Measurements from ENCODE around the gene WDR91. TPM values are rescaled to one million over a fixed set of nuclear protein-coding genes. Genes with fewer than 3 reads are reported as not detected.

The WDR91 gene
- polyA plus RNA-seq (2011; rRNA removed): 5.3 and 7.4 TPM in 2 replicates
- 7.2 and 9.6 TPM in 2 replicates for polyA plus RNA-seq (2012; cell fraction: cytosol; rRNA removed)
- polyA plus RNA-seq (2012; cell fraction: nucleus; rRNA removed): 25.7 and 29.1 TPM in 2 replicates
- 4.6 to 5.5 TPM (median 5.1 TPM) in 3 replicates for polyA plus RNA-seq (2017; fragmentation: RNase III; extraction: RNeasy Plus Mini Kit Qiagen cat#74134 plus additional on column Dnase treatment)
- polyA minus RNA-seq (2011; rRNA and poly(A)+ RNA removed): 8.5 and 11.2 TPM in 2 replicates

DNA sequence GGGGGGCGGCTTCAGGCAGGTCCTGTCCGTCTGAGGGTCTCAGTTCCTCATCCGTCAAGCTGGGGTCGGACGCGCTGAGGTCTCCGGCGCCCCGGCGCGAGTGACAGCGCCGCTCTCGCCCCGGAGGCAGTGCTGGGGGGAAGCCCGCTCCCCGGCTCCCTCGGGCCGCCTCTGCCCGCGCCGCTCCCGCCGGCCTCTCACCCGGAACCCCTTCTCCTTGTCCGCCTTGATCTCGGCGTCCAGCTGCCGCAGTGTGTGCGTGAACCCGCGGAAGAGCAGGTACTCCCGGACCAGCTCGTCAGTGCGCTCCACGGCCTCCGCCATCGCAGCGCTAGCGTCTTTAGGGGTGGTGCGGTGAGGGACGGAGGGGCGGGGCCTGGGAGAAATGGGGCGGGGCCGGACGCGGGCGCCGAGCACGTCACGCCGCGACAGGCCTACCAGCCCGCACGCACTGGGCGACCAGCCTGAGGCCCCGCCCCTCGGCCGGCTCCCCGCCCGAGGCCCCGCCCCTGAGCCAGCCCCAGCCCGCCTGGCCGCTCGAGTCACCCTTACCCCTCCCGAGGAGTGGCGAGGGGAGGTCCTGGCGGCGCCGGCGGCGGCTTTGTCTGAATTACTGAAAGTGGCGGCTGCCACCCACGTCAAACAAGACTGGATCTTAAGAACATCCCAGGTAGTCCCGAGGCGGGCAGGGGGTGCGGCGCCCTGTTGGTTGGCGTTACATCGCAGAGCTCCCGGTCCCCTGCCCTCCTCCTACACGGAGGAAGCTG, at the start of gene WDR91:
Gene WDR91 (minus strand): TSS at position 348 of the 767 bp plus-strand sequence. CDS start 24 bp downstream, at position 324.
- POLR2A ChIA-PET: interaction anchor here (0.6 to 1.8 kb wide), 8 partner anchors 8 to 300 kb away, joined by 3 to 5 read pairs (median 3); partner anchors contain the start of gene CYREN
- ATAC-seq (peak; percentile 94), FAIRE-seq (no peak), DNase-seq (ENCODE audit: low read depth in 1 of 2, low spot score in 1 of 2) (peak; percentile 90 to 97)
- TF ChIP-seq CBX8 (IDR thresholded peaks at IDR 0.05) (no peak), JUN (IDR thresholded peaks at IDR 0.05) (peak in 1 of 2 experiments; percentile 56; a peak in 1 of 5 replicates), CTCF (IDR thresholded peaks at IDR 0.05) (peak; percentile 16; the same call in 2 of the 3 replicates), POLR2A (IDR thresholded peaks at IDR 0.05; ENCODE audit: low read length) (peak; percentile 78), HOXB5 (CRISPR knock-in tag; IDR thresholded peaks at IDR 0.05) (no peak), KDM5A (IDR thresholded peaks at IDR 0.05) (0 out of 2 replicates have a peak, but pooled peaks have one; percentile 23), FOSB (CRISPR knock-in tag; IDR thresholded peaks at IDR 0.05) (no peak), PHF8 (IDR thresholded peaks at IDR 0.05; ENCODE audit: borderline replicate concordance, low read depth) (peak; percentile 44; the same call in 1 of the 2 replicates)
- TF ChIP-seq, protein P1, sequence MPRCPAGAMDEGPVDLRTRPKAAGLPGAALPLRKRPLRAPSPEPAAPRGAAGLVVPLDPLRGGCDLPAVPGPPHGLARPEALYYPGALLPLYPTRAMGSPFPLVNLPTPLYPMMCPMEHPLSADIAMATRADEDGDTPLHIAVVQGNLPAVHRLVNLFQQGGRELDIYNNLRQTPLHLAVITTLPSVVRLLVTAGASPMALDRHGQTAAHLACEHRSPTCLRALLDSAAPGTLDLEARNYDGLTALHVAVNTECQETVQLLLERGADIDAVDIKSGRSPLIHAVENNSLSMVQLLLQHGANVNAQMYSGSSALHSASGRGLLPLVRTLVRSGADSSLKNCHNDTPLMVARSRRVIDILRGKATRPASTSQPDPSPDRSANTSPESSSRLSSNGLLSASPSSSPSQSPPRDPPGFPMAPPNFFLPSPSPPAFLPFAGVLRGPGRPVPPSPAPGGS (IDR thresholded peaks at IDR 0.05): peak; percentile 57; the same call in 1 of the 3 replicates
- TF ChIP-seq, protein P2, sequence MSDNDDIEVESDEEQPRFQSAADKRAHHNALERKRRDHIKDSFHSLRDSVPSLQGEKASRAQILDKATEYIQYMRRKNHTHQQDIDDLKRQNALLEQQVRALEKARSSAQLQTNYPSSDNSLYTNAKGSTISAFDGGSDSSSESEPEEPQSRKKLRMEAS (IDR thresholded peaks at IDR 0.05): peak; percentile 34; the same call in 1 of the 2 replicates
- no peaks in the 10 kb centered on the region for H3K9me3 ChIP-seq
- CTCF ChIA-PET: interaction anchor here (2.3 kb wide), 1 partner anchor 9 kb away, joined by 7 read pairs; no protein-coding TSS in a partner anchor
- peak within 1 kb of the TSS; percentile 74 to 85 for H3K27ac ChIP-seq
- 0 out of 3 replicates have a peak, but pooled peaks cover 10% of the 10 kb centered on the region for H3K4me1 ChIP-seq
- H3K4me2 ChIP-seq: peak within 1 kb of the TSS; percentile 87
- under 1% methylated on average over 28 of the region's 82 CpGs for WGBS (ENCODE audit: missing lambda C conversion rate)
- H3K4me3 ChIP-seq: peak within 1 kb of the TSS; percentile 76

GRCh38 chr7:135260470-135260869, 49.1 kb upstream of the WDR91 start:
- FAIRE-seq: no peak

More at GRCh38 chr7:135260470-135260869, 49.1 kb upstream of the WDR91 start:
- H3K9me3 ChIP-seq: no peaks in the 10 kb centered on the region
- TF ChIP-seq MAFK (IDR thresholded peaks at IDR 0.05; ENCODE audit: partially characterized antibody) (no peak), FOSL2 (IDR thresholded peaks at IDR 0.05) (no peak), FOSL2 (CRISPR knock-in tag; IDR thresholded peaks at IDR 0.05) (no peak), RFX5 (IDR thresholded peaks at IDR 0.05) (no peak), ZC3H11A (IDR thresholded peaks at IDR 0.05) (no peak), KDM1A (IDR thresholded peaks at IDR 0.05; ENCODE audit: low read depth) (no peak), CEBPB (IDR thresholded peaks at IDR 0.05) (no peak), ELK1 (IDR thresholded peaks at IDR 0.05; ENCODE audit: low read depth, low read length) (no peak), ESRRA (IDR thresholded peaks at IDR 0.05; ENCODE audit: borderline replicate concordance, low read length) (no peak)
- TF ChIP-seq, protein P3, sequence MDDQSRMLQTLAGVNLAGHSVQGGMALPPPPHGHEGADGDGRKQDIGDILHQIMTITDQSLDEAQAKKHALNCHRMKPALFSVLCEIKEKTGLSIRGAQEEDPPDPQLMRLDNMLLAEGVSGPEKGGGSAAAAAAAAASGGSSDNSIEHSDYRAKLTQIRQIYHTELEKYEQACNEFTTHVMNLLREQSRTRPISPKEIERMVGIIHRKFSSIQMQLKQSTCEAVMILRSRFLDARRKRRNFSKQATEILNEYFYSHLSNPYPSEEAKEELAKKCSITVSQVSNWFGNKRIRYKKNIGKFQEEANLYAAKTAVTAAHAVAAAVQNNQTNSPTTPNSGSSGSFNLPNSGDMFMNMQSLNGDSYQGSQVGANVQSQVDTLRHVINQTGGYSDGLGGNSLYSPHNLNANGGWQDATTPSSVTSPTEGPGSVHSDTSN (IDR thresholded peaks at IDR 0.05): no peak
- TF ChIP-seq, protein P2 (IDR thresholded peaks at IDR 0.05): no peak
- CTCF ChIA-PET: interaction anchor here (0.9 to 7.8 kb wide), 3 partner anchors 13 to 21 kb away, joined by 5 to 69 read pairs (median 6); no protein-coding TSS in a partner anchor
- DNase-seq (ENCODE audit: low read depth in 1 of 2, low spot score in 1 of 2) (no peak), ATAC-seq (no peak)
- H3K4me3 ChIP-seq: no peak overlapping the region
- 93% methylated on average over 2 of the region's 2 CpGs for WGBS (ENCODE audit: missing lambda C conversion rate)
- H3K27ac ChIP-seq: no peak overlapping the region
- H3K4me1 ChIP-seq: peaks cover 12% of the 10 kb centered on the region; the same call in 1 of the 3 replicates
- H3K4me2 ChIP-seq: no peak overlapping the region
- POLR2A ChIA-PET: interaction anchor here (0.6 kb wide), 1 partner anchor 48 kb away, joined by 4 read pairs; no protein-coding TSS in a partner anchor
